Psoas muscle (tissue), 8 donors: Measurements from ENCODE around the gene TXNDC15. TPM values are rescaled to one million over a fixed set of nuclear protein-coding genes. Genes with fewer than 3 reads are reported as not detected.

ENCODE experiments used
- ATAC-seq, 4 donors: fragments of 200-7000 bp; cut with Tn5 transposase; one replicate each; pipeline ENCODE4 v1.9.1; 2020; ENCODE audit warnings: moderate library complexity in 3 of 4, mild to moderate bottlenecking in 2 of 4
- DNase-seq, 2 donors: peaks; one replicate each; pipeline ENCODE4 v3.0.0-alpha.2; 2020
- H3K27ac ChIP-seq: fragments of 200-600 bp; one replicate; pipeline ENCODE4 v1.8.0; 2022
- H3K27me3 ChIP-seq, 3 donors: fragments of 200-600 bp in 1 of 3; one replicate each; pipeline versions ENCODE4 v1.6.1 to v1.8.0; 2013 to 2022; ENCODE audit warnings: low read length in 2 of 3, mild to moderate bottlenecking in 2 of 3, moderate library complexity in 1 of 3; ENCODE audit not compliant: insufficient read depth in 3 of 3
- H3K36me3 ChIP-seq, 2 donors: fragments of 200-600 bp in 1 of 2; one replicate each; pipeline versions ENCODE4 v1.6.1 to v1.8.0; 2013 to 2022; ENCODE audit warnings: low read depth in 1 of 2, mild to moderate bottlenecking in 1 of 2, moderate library complexity in 1 of 2; ENCODE audit not compliant: insufficient read depth in 1 of 2
- H3K4me1 ChIP-seq: fragments of 200-600 bp; one replicate; pipeline ENCODE4 v1.8.0; 2022
- H3K4me3 ChIP-seq: fragments of 200-600 bp; one replicate; pipeline ENCODE4 v1.8.0; 2022; ENCODE audit warnings: mild to moderate bottlenecking
- H3K9me3 ChIP-seq: fragments of 200-600 bp; one replicate; pipeline ENCODE4 v1.8.0; 2022
- WGBS, 3 donors: extraction: QIAGEN DNeasy Blood & Tissue Kit; methylation state at CpG; one replicate each; pipeline versions ENCODE4 v1.1.6 to v1.1.7; 2013; 5-methylcytosine and 5-hydroxymethylcytosine counted together
- intact Hi-C, 2 donors: fragments of 100-400 bp; cut with DNase I; formaldehyde crosslinking; loops; one replicate each; pipeline versions ENCODE4 v1.11.0 to v1.14.2; 2022
- polyA plus RNA-seq, 3 donors: library from polyadenylated mRNA; stranded (reverse); fragments of 200-250 nt; gene quantifications; one replicate each; pipeline ENCODE4 v1.2.3, GENCODE V29; 2013
- total RNA-seq, 4 donors: library from RNA; stranded (reverse); fragmentation: NEBNext Ultra II Directional in 2 of 4; extraction: Animal tissue kit (Norgen Biotek cat#: 25700) in 2 of 4; gene quantifications; one replicate each; pipeline versions ENCODE4 v1.2.1 to v1.2.4, GENCODE V29; 2021 to 2023
- TF ChIP-seq, protein P1 (sequence below): fragments of 200-600 bp; IDR thresholded peaks from one replicate; pipeline ENCODE4 v1.8.0; 2022; ENCODE audit warnings: antibody characterized with exemption
- donor health status: healthy with polysubstance abuse.
- donor health status: DM: no; HTN: no; CAD: no; lungs with moderate emphysema.
- donor health status: Bipolar disorder and iron deficiency.
- donor health status: healthy.
- donor health status: DM: yes; HTN: yes; CAD: no.
- donor health status: DM: no; HTN: no; CAD: no.
- donor health status: DM: no; HTN: no; CAD: no.
- donor health status: DM: yes; HTN: yes; CAD: no.

The TXNDC15 gene
- total and polyA plus RNA-seq, 7 donors = 21.1 to 34.0 (median 28.6) TPM

GRCh38 chr5:134887593-134888159, 13.5 kb downstream of the TXNDC15 start:
- Histone ChIP-seq H3K27me3 (no peaks in the 10 kb centered on the region), H3K9me3 (no peaks in the 10 kb centered on the region), H3K4me1 (no peaks in the 10 kb centered on the region), H3K4me3 (no peak overlapping the region), H3K36me3 (peaks cover 0 to 46% of the 10 kb centered on the region in 2 donors), H3K27ac (no peak overlapping the region)
- TF ChIP-seq, protein P1, sequence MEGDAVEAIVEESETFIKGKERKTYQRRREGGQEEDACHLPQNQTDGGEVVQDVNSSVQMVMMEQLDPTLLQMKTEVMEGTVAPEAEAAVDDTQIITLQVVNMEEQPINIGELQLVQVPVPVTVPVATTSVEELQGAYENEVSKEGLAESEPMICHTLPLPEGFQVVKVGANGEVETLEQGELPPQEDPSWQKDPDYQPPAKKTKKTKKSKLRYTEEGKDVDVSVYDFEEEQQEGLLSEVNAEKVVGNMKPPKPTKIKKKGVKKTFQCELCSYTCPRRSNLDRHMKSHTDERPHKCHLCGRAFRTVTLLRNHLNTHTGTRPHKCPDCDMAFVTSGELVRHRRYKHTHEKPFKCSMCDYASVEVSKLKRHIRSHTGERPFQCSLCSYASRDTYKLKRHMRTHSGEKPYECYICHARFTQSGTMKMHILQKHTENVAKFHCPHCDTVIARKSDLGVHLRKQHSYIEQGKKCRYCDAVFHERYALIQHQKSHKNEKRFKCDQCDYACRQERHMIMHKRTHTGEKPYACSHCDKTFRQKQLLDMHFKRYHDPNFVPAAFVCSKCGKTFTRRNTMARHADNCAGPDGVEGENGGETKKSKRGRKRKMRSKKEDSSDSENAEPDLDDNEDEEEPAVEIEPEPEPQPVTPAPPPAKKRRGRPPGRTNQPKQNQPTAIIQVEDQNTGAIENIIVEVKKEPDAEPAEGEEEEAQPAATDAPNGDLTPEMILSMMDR = no peak
- intact Hi-C loops = no loop called here
- no peak for ATAC-seq
- no peak for DNase-seq
- 87 to 88% (median 87%) methylated on average over 14 of the region's 14 CpGs for WGBS, 3 donors

- Histone ChIP-seq H3K27me3 (no peaks in the 10 kb centered on the region), H3K27ac (no peak overlapping the region), H3K36me3 (peaks cover 0 to 56% of the 10 kb centered on the region in 2 donors), H3K9me3 (no peaks in the 10 kb centered on the region), H3K4me1 (no peaks in the 10 kb centered on the region), H3K4me3 (no peak overlapping the region)
- TF ChIP-seq, protein P1 = no peak
- intact Hi-C loops = no loop called here
- no peak for ATAC-seq
- 94 to 96% (median 95%) methylated on average over 8 of the region's 8 CpGs for WGBS, 3 donors
- no peak for DNase-seq
Observed at GRCh38 chr5:134889335-134889734, 15.2 kb downstream of the TXNDC15 start.

DNA sequence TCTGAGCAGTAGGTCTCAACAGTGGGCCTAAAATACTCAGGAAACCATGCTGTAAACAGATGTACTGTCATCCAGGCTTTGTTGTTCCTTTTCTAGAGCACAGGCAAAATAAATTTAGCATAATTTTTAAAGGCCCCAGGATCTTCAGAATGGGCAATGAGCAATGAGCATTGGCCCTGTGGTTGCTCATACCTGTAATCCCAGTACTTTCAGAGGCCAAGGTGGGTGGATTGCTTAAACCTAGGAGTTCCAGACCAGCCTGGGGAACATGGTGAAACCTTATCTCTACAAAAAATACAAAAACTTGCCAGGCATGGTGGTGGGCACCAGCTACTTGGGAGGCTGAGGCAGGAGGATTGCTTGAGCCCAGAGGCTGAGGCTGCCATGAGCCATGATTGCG, 17.3 kb downstream of the TXNDC15 start:
- TF ChIP-seq, protein P1 = no peak
- no peak for ATAC-seq
- intact Hi-C loops = no loop called here
- no peak for DNase-seq
- Histone ChIP-seq H3K9me3 (no peaks in the 10 kb centered on the region), H3K4me1 (no peaks in the 10 kb centered on the region), H3K27ac (no peak overlapping the region), H3K27me3 (no peaks in the 10 kb centered on the region), H3K4me3 (no peak overlapping the region), H3K36me3 (peaks cover 0 to 78% of the 10 kb centered on the region in 2 donors)
- 98 to 100% (median 100%) methylated on average over 1 of the region's 1 CpG for WGBS, 3 donors

DNA sequence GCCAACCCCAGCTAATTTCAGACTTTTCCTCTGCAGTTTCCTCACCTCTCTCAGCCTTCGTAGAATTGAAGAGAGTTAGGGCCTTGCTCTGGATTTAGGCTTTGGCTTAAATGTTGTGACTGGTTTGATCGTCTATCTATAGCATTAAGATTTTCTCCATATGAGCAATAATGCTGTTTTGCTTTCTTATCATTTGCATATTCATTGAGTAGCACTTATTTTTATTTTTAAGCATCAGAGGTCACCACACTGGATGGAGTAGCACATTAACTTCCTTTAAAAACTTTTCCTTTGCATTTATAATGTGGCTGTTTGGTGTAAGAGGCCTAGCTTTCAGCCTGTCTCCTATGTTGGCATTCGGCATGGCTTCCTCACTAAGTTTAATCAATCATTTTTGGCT, 18.1 kb downstream of the TXNDC15 start:
- H3K4me1 ChIP-seq = no peaks in the 10 kb centered on the region
- intact Hi-C loops = no loop called here
- DNase-seq = no peak
- H3K27me3 ChIP-seq = no peaks in the 10 kb centered on the region
- WGBS, 3 donors = 90 to 95% (median 94%) methylated on average over 3 of the region's 3 CpGs
- no peak overlapping the region for H3K4me3 ChIP-seq
- no peak for ATAC-seq
- no peaks in the 10 kb centered on the region for H3K9me3 ChIP-seq
- peaks cover 0 to 85% of the 10 kb centered on the region in 2 donors for H3K36me3 ChIP-seq
- no peak overlapping the region for H3K27ac ChIP-seq
- TF ChIP-seq, protein P1 = no peak

DNA sequence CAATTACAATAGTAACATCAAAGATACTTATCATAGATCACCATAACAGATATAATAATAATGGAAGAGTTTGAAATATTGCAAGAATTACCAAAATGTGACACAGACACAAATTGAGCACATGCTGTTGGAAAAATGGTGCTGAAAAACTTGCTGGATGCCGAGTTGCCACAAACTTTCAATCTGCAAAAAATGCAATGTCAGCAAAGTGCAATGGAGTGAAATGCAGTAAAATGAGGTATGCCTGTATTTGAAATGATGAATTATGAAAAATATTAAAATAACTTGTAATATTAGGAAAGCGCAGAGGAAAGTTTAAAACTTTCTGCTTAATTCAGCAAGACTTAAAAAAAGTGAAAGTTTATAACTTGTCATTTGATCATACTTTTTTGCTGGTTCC, 18.8 kb downstream of the TXNDC15 start:
- 82 to 98% (median 86%) methylated on average over 2 of the region's 2 CpGs for WGBS, 3 donors
- DNase-seq (no peak), ATAC-seq (no peak)
- Histone ChIP-seq H3K27me3 (no peaks in the 10 kb centered on the region), H3K27ac (no peak overlapping the region), H3K36me3 (peaks cover 0 to 87% of the 10 kb centered on the region in 2 donors), H3K9me3 (no peaks in the 10 kb centered on the region), H3K4me3 (no peak overlapping the region), H3K4me1 (no peaks in the 10 kb centered on the region)
- TF ChIP-seq, protein P1 = no peak
- intact Hi-C loops = no loop called here
